GM18907 (cell line): ENCODE results near the gene CA6.
"Not testable (repeated sequence)": the region's sequence is repeated elsewhere in the genome, so short reads cannot be mapped to it uniquely, and the experiment has no call there.

Experiments used
- ATAC-seq: cut with Tn5 transposase; IDR thresholded peaks from one replicate; pipeline ENCODE4 v1.9.1; 2021; ENCODE audit warnings: mild to moderate bottlenecking, moderate library complexity; ENCODE audit not compliant: unreplicated experiment

CA6 gene

GRCh38 chr1:8968902-8969301 is 23.2 kb downstream of the CA6 start:
- ATAC-seq = not testable (repeated sequence)

DNA sequence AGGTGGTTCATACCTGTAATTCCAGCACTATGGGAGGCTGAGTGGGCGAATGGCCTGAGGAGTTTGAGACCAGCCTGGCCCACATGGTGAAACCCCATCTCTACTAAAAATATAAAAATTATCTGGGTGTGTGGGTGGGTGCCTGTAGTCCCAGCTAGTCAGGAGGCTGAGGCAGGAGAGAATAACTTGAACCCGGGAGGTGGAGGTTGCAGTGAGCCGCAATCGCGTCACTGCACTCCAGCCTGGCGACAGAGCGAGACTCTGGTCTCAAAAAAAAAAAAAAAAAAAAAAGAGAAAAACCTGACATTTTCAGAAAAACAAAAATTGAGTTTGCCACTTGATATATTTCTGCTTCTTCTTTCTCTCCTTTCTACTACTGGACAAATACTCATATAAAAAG is 24.3 kb downstream of the CA6 start:
- ATAC-seq = no peak

- ATAC-seq = no peak
Observed at GRCh38 chr1:8970870-8971337, 25.2 kb downstream of the CA6 start.

GRCh38 chr1:8974551-8974950 is 28.9 kb downstream of the CA6 start:
- ATAC-seq = no peak

- no peak for ATAC-seq
Observed at GRCh38 chr1:8976338-8976737, 30.7 kb downstream of the CA6 start.

DNA sequence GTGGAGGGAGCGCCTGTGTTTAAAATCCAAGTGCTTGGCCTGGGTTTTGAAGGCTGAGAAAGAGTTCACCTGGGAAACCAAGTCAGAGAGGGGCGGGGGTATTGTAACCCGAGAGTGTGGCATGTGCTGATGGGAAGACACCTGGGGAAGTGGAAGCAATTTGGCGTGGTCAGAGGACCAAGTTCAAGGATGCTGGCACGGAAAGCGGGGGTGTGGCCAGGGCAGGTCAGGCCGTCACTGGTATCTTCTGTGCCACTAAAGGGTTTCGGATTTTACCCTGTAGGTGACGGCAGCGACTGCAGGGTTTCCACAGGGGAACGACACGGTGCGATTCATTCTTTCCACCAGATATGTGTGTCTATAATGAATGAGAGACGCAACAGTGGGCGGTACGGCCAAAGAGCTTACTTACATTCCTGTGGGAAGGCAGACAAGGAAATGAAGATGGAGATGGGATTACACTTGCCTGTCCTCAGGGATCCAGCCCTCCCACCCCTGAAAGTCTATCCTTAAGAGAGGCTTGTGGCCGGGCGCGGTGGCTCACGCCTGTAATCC is 31.3 kb downstream of the CA6 start:
- no peak for ATAC-seq

- no peak for ATAC-seq
Observed at GRCh38 chr1:8980656-8981055, 35.0 kb downstream of the CA6 start.

- no peak for ATAC-seq
Observed at GRCh38 chr1:8981169-8981568, 35.5 kb downstream of the CA6 start.

DNA sequence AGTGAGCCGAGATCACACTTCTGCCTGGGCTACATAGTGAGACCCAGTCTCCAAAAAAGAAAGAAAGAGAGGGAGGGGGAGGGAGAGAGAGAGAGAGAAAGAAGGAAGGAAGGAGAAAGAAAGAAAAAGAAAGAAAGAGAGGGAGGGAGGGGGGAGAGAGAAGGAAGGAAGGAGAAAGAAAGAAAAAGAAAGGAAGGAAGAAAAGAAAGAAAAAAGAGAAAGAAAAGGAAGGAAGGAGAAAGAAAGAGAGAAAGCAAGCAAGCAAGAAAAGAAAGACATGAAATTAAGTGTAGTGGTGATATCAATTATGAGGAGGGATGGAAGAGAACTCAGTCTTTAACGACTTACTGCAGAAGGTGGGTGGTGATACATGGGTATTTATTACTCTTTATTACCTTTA is 38.5 kb downstream of the CA6 start:
- no peak for ATAC-seq

- no peak for ATAC-seq
Observed at GRCh38 chr1:8984990-8985389, 39.3 kb downstream of the CA6 start.

- ATAC-seq = no peak
Observed at GRCh38 chr1:8985915-8986813, 40.5 kb downstream of the CA6 start.

DNA sequence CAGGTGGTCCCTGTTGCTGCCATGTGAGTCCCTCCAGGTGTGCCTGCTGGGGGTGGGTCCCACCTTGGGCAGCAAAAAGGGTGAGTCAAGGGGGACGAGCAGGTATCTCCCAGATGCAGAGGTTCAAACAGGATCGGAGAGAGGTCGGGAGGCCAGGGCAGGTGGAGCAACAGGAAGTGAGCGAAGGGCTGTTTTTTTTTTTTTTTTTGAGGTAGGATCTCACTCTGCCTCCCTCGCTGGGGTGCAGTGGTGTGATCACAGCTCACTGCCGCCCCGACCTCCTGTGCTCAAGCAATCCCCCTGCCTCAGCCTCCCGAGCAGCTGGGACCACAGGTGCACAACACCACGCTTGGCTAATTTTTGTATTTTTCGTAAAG is 41.1 kb downstream of the CA6 start:
- no peak for ATAC-seq

- no peak for ATAC-seq
Observed at GRCh38 chr1:8987881-8988617, 42.4 kb downstream of the CA6 start.

DNA sequence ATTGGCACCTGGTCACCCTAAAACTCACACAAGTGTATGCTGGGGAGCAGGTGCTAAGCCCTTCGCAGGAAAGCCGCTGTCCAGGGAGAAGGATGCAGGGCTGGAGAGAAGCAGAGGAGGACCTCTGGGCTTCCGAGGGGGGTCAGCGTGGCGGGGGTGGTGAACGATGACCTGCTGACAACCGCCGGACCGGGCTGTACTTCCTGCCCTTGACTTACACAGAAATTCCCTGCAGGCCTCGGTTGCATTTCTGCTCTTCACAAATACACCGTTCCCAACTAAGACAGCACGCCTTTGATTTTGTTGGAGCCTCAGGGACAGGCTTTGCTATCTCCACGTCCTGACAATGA is 42.9 kb downstream of the CA6 start:
- no peak for ATAC-seq

DNA sequence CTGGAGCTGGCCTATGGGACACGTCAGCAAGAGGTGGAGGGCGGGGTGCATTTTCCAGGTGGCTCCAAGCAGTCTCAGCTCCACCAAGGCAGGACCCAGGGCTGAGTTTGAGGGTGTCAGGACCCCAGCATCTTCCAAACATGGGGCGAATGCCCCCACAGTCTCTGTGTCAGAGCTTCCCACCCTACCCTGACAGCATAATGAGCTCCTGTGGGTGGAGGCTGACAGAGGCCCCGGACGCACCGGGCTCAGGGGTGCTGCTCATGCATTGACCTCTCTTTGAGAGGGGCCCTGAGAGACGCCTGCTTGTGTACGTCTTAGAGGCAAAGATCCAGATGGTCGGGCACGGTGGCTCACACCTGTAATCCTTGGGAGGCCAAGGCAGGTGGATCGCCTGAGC is 43.4 kb downstream of the CA6 start:
- no peak for ATAC-seq

DNA sequence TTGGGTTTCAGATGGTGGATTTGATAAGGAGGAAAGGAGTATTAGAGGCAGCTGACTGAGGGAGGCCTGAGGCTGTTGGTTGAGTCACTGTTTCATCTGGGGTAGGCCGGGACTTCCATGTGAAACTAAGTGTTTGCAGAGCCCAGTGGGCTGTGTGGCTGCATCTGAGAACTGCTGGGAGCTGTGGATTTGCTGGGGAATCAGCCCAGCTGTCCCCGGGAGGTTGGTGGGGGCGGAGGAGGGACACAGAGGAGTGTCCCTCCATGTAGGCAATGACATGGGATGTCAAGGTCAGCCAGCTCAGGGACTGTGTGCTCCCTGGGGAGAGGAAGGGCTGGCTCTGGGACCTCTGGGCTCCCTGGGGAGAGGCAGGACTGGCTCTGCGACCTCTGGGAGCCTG is 44.2 kb downstream of the CA6 start:
- ATAC-seq = no peak

- no peak for ATAC-seq
Observed at GRCh38 chr1:8992936-8993687, 47.4 kb downstream of the CA6 start.

GRCh38 chr1:8993962-8994675 is 48.5 kb downstream of the CA6 start:
- ATAC-seq = not testable (repeated sequence)

- not testable (repeated sequence) for ATAC-seq
Observed at GRCh38 chr1:9001534-9002214, 56.0 kb downstream of the CA6 start.

DNA sequence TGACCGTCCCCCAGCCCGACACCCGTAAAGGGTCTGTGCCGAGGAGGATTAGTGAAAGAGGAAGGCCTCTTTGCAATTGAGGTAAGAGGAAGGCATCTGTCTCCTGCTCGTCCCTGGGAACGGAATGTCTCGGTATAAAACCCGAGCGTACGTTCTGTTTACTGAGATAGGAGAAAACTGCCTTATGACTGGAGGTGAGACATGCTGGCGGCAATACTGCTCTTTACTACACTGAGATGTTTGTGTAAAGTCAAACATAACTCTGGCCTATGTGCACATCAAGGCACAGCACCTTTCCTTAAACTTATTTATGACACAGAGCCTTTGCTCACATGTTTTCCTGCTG is 56.5 kb downstream of the CA6 start:
- ATAC-seq = not testable (repeated sequence)
